Measurements from ENCODE around the gene ELAVL3. TPM values are rescaled to one million over a fixed set of nuclear protein-coding genes. Genes with fewer than 3 reads are reported as not detected.

ELAVL3 gene
- total RNA-seq, 2 experiments from 2014 or later, result 0.66 TPM; not detected in 1

DNA sequence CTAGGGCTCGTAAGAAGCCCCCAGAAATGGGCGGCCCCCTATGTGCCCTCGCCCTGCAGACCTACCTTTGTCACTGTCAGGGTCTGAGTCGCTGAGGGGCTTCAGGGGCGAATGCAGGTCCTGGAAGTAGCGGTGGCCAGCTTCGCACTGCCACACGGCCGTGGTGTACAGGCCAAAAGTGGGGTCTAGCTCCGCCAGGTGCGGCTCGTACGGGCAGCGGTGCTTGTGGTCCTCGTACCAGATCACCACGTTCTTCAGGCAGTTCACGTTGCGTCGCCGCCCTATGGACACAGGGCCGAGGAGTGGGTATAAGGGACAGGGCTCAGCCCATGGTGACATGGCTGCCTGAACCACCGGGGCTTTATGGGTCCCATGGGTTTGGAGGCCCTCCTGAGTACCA, 15.0 kb upstream of the ELAVL3 start:
- H3K4me1 Mint-ChIP-seq (ENCODE audit: low read depth), result no peaks in the 10 kb centered on the region
- peaks cover 20% of the 10 kb centered on the region for H3K36me3 ChIP-seq (ENCODE audit: insufficient read depth, low read length)
- intact Hi-C loops (cut with DNase I, micrococcal nuclease), result loop anchor here (1.0 to 2.0 kb wide), 2 partner anchors 91 kb away; no protein-coding TSS in a partner anchor
- ATAC-seq (ENCODE audit: poor library complexity) (no peak), DNase-seq (no peak)
- TF ChIP-seq, protein P1, sequence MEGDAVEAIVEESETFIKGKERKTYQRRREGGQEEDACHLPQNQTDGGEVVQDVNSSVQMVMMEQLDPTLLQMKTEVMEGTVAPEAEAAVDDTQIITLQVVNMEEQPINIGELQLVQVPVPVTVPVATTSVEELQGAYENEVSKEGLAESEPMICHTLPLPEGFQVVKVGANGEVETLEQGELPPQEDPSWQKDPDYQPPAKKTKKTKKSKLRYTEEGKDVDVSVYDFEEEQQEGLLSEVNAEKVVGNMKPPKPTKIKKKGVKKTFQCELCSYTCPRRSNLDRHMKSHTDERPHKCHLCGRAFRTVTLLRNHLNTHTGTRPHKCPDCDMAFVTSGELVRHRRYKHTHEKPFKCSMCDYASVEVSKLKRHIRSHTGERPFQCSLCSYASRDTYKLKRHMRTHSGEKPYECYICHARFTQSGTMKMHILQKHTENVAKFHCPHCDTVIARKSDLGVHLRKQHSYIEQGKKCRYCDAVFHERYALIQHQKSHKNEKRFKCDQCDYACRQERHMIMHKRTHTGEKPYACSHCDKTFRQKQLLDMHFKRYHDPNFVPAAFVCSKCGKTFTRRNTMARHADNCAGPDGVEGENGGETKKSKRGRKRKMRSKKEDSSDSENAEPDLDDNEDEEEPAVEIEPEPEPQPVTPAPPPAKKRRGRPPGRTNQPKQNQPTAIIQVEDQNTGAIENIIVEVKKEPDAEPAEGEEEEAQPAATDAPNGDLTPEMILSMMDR (IDR thresholded peaks at IDR 0.05), result no peak
- no peak overlapping the region for H3K4me3 ChIP-seq (ENCODE audit: low read length)
- no peaks in the 10 kb centered on the region for H3K9me3 Mint-ChIP-seq
- ChIA-PET CTCF (no interaction called here), POLR2A (no interaction called here)
- no peaks in the 10 kb centered on the region for H3K4me1 ChIP-seq (ENCODE audit: insufficient read depth, low read length)
- H3K36me3 Mint-ChIP-seq (ENCODE audit: low read depth), result peaks cover 34% of the 10 kb centered on the region
- no peak overlapping the region for H3K4me3 Mint-ChIP-seq
- no peaks in the 10 kb centered on the region for H3K9me3 ChIP-seq (ENCODE audit: control insufficient read depth in 1 of 2, insufficient read depth in 1 of 2, low read length in 2 of 2)
- no peaks in the 10 kb centered on the region for H3K27me3 Mint-ChIP-seq
- H3K27ac Mint-ChIP-seq, result no peak overlapping the region
- H3K27me3 ChIP-seq (ENCODE audit: control insufficient read depth in 1 of 2, insufficient read depth in 2 of 2, low read length in 2 of 2), result no peaks in the 10 kb centered on the region
- H3K27ac ChIP-seq (ENCODE audit: low read depth in 1 of 2, low read length in 2 of 2), result no peak overlapping the region

DNA sequence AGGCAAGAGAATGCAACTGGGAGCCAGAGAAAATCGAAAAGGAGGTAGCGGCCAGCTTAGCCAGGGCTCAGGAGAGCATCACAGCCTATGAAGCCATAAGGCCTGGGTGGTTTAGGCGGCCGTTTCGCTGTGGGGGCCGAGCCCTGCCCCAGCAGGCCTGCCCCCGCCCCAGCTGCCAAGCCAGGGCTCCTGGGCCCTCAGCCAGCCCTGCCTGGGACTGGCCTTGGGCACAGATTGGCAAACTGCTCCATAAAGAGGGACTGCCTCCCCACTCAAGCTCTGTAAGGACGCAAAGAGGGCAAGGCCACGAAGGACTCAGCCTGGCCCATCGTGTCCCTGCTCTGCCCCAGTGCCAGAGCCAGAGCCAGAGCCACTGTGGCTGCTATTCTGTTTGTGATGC, 14.6 kb upstream of the ELAVL3 start:
- TF ChIP-seq, protein P1 (IDR thresholded peaks at IDR 0.05), result no peak
- Mint-ChIP-seq H3K27me3 (no peaks in the 10 kb centered on the region), H3K36me3 (ENCODE audit: low read depth) (peaks cover 38% of the 10 kb centered on the region), H3K27ac (no peak overlapping the region), H3K9me3 (no peaks in the 10 kb centered on the region), H3K4me1 (ENCODE audit: low read depth) (no peaks in the 10 kb centered on the region), H3K4me3 (no peak overlapping the region)
- DNase-seq (no peak), ATAC-seq (ENCODE audit: poor library complexity) (no peak)
- intact Hi-C loops (cut with DNase I, micrococcal nuclease), result no loop called here
- ChIA-PET CTCF (no interaction called here), POLR2A (no interaction called here)
- no peaks in the 10 kb centered on the region for H3K27me3 ChIP-seq (ENCODE audit: control insufficient read depth in 1 of 2, insufficient read depth in 2 of 2, low read length in 2 of 2)
- H3K27ac ChIP-seq (ENCODE audit: low read depth in 1 of 2, low read length in 2 of 2), result no peak overlapping the region
- H3K4me3 ChIP-seq (ENCODE audit: low read length), result no peak overlapping the region
- no peaks in the 10 kb centered on the region for H3K9me3 ChIP-seq (ENCODE audit: control insufficient read depth in 1 of 2, insufficient read depth in 1 of 2, low read length in 2 of 2)
- H3K4me1 ChIP-seq (ENCODE audit: insufficient read depth, low read length), result no peaks in the 10 kb centered on the region
- H3K36me3 ChIP-seq (ENCODE audit: insufficient read depth, low read length), result peaks cover 21% of the 10 kb centered on the region

DNA sequence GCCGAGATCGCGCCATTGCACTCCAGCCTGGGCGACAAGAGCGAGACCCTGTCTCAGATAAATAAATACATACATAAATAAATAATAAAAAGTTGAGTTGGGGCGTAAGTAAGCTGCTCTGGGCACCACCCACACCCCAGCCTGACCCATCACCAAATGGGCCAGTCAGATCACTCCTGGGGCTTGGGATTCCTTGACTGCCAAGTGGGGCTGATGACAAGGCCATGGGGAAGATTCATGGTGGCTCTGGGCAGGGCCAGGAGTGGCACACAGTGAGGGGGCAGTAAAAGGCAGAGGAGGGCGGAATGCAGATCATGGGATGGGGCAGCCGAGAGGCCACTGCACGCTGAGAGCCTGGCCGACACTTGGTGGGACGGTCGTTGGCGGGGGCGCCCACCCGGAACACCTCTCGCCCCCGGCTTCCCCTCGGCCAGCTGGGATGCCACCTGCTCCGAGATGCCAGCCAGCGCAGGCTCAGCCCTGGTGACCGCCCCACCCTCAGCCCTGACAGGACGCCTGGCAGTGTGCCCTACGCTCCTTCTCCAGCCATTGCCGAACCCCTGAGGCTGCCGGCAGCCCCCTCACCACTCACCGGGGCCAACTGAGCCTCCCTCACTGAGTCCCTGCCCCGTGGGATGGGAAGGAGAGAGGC, 13.9 kb upstream of the ELAVL3 start:
- ChIA-PET CTCF (no interaction called here), POLR2A (no interaction called here)
- TF ChIP-seq, protein P1 (IDR thresholded peaks at IDR 0.05), result no peak
- ATAC-seq (ENCODE audit: poor library complexity) (no peak), DNase-seq (no peak)
- intact Hi-C loops (cut with DNase I, micrococcal nuclease), result no loop called here
- Histone ChIP-seq H3K4me3 (ENCODE audit: low read length) (no peak overlapping the region), H3K36me3 (ENCODE audit: insufficient read depth, low read length) (peaks cover 22% of the 10 kb centered on the region), H3K4me1 (ENCODE audit: insufficient read depth, low read length) (no peaks in the 10 kb centered on the region), H3K27me3 (ENCODE audit: control insufficient read depth in 1 of 2, insufficient read depth in 2 of 2, low read length in 2 of 2) (no peaks in the 10 kb centered on the region), H3K9me3 (ENCODE audit: control insufficient read depth in 1 of 2, insufficient read depth in 1 of 2, low read length in 2 of 2) (no peaks in the 10 kb centered on the region), H3K27ac (ENCODE audit: low read depth in 1 of 2, low read length in 2 of 2) (no peak overlapping the region)
- no peaks in the 10 kb centered on the region for H3K4me1 Mint-ChIP-seq (ENCODE audit: low read depth)
- H3K27me3 Mint-ChIP-seq, result no peaks in the 10 kb centered on the region
- no peak overlapping the region for H3K27ac Mint-ChIP-seq
- H3K9me3 Mint-ChIP-seq, result no peaks in the 10 kb centered on the region
- peaks cover 36% of the 10 kb centered on the region for H3K36me3 Mint-ChIP-seq (ENCODE audit: low read depth)
- H3K4me3 Mint-ChIP-seq, result no peak overlapping the region
